Ovary (tissue), 3 donors: Measurements from ENCODE around the gene FTO.

ENCODE experiments used
- EP300 ChIP-seq: sonication (generic); formaldehyde crosslinking; IDR thresholded peaks from one replicate; pipeline ENCODE4 v1.6.1; 2017; ENCODE audit warnings: antibody characterized with exemption
- POLR2A ChIP-seq: fragments of 450-650 bp; IDR thresholded peaks from one replicate; pipeline ENCODE4 v1.6.1; 2017; ENCODE audit warnings: antibody characterized with exemption, mild to moderate bottlenecking, moderate library complexity
- TF ChIP-seq, protein P1 (sequence below), 3 donors: fragments of 450-650 bp in 2 of 3; fragments of 200-600 bp in 1 of 3; IDR thresholded peaks; one replicate each; pipeline versions ENCODE4 v1.5.1 to v1.8.0; 2016 to 2022; ENCODE audit warnings: antibody characterized with exemption in 3 of 3, mild to moderate bottlenecking in 1 of 3
- donor health status: DM: no; HTN: no; CAD: no.

- no peak for TF ChIP-seq EP300
- TF ChIP-seq, protein P1, sequence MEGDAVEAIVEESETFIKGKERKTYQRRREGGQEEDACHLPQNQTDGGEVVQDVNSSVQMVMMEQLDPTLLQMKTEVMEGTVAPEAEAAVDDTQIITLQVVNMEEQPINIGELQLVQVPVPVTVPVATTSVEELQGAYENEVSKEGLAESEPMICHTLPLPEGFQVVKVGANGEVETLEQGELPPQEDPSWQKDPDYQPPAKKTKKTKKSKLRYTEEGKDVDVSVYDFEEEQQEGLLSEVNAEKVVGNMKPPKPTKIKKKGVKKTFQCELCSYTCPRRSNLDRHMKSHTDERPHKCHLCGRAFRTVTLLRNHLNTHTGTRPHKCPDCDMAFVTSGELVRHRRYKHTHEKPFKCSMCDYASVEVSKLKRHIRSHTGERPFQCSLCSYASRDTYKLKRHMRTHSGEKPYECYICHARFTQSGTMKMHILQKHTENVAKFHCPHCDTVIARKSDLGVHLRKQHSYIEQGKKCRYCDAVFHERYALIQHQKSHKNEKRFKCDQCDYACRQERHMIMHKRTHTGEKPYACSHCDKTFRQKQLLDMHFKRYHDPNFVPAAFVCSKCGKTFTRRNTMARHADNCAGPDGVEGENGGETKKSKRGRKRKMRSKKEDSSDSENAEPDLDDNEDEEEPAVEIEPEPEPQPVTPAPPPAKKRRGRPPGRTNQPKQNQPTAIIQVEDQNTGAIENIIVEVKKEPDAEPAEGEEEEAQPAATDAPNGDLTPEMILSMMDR (IDR thresholded peaks at IDR 0.05) = no peak
- no peak for TF ChIP-seq POLR2A
These were observed 431.7 kb downstream of the FTO start for GRCh38 chr16:54135361-54136275.
